GM04503 (cell line): ENCODE data around the gene EWSR1.
A peak's percentile ranks its signal among the peaks of the same experiment; 100 is the strongest.

ENCODE experiments used
- DNase-seq: peaks from one replicate; pipeline ENCODE4 v3.0.0-alpha.2; 2012; ENCODE audit warnings: low read depth

EWSR1 gene

DNA sequence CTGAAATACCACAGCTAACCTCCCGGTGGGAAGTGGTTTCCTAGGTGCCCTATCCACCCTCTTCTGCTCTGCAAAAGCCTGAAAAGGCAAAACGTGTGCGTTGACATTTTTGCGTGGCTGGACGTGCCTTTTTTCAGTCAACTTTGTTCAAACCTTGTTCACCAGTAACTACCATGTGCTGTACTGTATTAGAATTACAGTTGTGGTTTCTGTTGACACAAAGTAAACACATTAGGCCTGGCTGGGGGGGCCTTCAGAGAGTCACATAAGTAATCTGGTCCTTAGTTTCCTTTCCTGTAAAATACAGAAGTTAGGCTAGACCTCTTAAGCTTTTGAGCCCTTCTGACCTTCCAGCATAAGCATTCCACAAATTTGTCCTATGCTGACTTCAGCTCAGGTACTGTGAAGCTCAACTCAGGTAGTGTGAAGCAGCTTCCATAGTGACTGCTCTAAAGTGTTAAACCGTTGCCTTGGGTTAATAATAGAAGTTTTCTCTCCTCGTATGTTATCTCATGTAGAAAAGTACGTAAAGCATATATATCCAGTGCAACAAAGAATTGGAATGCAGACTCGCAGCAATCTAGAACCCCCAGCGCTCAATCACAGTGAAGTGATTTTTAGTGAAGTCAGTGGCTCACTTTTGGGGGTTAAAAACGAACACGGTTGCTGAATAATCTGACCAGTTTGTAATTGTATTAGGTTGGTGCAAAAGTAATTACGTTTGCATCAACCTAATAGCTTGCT is 1.8 kb downstream of the EWSR1 start:
- no peak for DNase-seq

DNA sequence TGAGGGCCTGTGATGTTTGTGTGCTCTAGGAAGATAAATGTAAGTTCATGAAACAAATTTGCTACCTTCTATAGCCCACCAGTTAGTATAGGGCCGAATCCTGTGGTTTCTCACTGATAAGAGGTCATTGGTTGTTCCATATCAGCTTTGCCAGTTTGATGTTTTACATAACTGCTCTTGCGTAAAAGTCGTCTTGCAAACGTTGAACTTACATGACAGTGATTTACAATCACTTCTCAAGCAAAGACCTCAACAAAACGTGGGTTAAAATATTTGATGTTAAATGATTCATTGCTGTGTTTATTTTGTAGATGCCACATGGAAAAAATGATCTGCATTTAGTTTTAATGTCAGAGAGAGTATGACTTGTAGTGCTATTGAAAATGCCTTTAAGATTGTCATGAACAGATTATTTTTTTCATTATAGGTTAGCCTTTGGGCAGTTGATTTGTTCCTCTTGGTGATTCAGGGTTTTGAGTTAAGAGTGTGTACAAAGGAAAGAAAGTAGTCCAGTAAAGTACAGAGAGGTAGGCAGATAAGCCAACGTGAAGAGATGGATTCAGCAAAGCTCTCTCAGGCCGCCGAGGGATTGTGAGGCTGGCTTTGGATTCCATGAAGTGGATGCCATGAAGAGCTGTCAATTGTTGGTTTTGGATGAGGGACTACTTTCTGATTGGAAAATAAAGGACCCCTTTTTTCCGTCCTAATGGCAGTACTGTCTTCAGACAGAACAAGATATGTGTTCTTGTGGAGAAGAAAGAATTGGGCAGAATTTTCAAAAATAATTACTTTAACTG is 2.6 kb downstream of the EWSR1 start:
- DNase-seq = no peak

DNA sequence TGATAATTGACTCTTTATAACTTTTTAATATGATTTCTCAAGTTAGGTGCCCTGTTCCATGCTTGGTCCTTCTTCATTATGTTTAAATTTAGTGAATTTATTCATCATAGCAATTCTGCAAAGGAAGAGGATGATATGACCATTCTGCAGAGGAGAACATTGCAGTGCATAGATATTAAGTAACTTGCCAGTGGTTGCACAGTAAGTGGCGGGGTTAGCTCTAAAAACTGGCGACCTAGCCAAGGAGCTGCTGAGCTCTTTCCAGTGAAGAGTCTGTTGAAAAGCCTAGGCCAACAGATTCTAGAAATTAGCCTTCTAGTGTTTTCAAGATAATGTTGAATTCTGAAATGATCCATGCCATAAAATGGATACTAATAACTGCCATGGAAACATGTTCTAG is 4.6 kb downstream of the EWSR1 start:
- no peak for DNase-seq

DNA sequence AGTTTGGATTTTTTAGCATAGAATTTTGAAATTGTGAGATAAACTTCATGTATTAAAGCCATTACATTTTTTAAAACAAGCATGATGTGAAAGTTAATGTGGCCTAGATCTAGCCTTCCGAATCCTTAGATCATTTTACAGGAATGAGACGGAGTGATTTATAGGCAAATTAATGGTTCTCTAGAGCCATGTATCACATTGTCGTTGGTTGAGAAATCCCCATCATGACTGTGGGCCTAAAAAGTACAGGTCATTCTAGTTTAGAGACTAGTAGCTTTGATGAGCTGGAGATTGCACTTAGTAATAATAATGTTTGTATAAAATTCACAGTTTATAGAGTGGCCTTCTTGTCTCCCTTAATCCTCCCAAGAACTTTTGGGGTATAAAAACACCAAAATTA is 7.1 kb downstream of the EWSR1 start:
- no peak for DNase-seq

DNA sequence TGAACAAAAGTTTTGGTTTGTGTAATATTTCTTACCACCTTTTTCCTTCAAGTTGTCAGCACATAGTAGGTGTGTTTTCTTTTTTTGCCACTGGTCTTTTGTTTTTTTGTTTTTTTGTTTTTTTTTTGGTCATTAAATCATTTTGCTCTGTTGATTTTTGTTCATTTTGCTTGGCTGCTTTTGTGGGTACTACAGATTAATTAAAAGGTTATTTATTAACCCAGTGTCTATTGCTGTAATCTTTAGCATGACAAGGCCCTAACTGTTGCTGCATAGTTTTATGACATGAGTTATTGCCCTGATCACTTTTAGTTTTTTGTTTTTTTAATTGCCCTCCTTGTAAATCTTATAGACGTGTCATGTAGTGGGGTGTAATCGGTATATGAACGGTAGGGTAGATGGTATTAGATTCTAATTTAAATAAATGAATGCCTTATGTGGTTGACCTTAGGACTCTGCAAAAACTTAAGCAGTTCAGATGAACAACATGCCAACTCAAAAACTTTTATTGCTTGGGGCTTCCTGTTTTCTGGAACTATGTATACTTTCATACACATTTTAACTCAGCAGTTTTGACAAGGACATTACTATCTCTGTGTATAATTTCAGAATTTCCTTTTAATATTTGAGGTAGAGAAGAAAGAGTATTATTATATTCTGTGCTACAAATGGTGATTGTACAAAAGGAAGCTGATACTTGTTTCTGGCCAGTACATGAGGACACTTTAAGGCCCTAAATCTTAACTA is 7.9 kb downstream of the EWSR1 start:
- DNase-seq = no peak

DNA sequence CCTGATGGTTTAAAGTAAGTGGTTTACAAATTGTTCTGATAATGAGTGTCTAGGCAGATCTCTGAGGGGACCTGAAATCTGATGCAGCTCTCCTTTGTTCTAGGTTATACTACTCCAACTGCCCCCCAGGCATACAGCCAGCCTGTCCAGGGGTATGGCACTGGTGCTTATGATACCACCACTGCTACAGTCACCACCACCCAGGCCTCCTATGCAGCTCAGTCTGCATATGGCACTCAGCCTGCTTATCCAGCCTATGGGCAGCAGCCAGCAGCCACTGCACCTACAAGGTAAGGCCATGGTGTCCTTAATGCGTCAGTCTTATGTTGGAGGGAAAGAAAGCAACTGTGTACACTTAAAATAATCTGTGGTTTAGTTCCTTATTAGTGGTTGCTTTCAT is 9.9 kb downstream of the EWSR1 start:
- no peak for DNase-seq

DNA sequence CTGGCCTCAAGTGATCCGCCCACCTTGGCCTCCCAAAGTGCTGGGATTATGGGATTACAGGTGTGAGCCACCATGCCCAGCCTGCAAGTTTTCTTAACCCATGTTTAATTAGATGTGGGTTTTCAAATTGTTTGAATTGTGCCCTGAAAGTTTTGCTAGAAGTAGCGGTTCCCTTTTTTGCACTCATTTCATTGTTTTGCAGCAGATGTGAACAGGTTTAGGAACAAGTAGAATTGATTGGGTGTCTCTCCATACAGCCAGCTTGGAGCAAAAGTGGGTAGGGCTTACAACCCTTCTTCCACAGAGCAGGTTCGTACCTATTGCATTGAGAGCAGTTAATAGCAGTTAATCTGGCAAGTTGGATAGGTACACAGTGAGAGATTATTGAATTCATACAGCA is 16.1 kb downstream of the EWSR1 start:
- no peak for DNase-seq

DNA sequence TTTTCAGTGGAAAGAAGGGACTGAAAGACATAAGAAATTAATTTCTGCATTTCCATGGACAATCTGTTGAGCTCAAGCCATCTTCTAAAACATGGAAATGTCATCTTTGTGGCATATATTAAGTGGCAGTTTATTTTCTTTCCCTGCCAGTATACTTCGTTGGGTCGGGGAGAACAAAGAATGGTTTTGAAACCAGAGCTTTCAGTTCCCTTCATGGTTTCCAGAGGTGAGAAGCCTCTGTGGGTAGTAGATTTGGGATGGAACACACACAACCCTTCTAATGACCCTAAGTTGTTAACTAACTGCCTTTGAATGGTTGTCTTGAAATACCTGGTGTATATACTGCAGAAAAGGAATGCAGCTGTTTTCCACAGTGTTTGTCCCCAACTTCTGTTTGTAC is 20.8 kb downstream of the EWSR1 start:
- no peak for DNase-seq

DNA sequence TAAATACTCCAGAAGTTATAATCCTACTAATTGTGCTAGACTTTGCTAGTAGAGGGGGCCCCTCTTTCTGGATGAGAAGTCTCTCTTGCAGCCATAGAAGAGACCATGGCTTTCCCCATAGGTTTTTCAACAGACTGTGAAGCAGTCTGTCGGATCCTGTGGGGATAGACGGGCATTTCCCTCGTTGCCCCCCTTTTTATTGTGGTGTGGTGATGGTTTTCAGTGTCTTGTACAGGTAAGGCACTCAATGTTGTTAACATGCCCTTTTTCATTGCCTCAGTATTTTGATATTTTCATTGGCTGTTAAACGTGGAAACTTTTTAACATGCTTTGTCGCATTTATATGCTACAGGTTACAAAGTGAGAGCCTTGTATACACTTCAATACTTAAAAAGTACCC is 22.0 kb downstream of the EWSR1 start:
- no peak for DNase-seq

DNA sequence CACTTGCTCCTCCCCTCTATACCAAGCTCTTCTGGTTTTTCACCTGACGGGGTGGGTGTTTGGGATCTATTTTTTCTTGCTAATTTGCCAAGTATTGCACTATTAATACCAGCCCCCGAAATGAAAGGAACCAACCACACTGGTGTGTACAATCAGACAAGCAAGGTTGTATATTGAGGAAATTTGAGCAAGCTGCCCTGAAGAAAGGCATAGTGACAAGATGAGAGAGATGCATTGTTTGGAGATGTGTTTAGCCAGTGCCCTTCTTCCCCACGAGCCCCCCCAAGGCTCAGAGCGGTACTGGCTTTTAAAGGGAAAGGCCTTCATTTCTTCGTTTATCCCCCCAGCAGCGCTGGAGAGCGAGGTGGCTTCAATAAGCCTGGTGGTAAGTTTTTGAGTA is 23.1 kb downstream of the EWSR1 start:
- no peak for DNase-seq

DNA sequence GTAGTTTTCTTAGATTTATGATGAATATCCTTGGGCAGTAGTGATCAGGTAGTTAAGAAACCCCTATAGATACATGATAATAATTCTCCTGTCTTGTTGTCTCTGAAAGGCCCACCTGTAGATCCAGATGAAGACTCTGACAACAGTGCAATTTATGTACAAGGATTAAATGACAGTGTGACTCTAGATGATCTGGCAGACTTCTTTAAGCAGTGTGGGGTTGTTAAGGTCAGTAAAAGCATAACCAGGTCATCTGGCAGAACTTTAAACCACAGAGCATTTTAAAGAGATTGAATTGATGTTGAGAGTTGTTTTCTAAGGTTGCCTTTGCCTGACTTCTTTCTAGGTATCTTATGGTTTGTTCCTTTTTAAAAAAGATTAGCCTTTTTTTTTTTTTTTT is 24.3 kb downstream of the EWSR1 start:
- no peak for DNase-seq

DNA sequence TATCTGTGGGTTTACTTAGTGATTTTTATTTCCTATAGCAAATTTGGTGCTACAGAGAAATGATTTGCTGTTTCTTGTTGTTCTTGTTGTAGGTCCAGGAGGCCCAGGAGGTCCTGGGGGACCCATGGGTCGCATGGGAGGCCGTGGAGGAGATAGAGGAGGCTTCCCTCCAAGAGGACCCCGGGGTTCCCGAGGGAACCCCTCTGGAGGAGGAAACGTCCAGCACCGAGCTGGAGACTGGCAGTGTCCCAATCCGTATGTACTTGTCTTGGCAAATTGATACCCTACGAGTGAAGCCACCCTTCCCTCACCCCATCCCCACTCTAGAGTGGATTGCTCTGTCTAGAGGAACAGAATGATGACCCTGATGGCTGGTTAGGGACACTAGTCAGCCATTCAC is 30.6 kb downstream of the EWSR1 start:
- DNase-seq = no peak

DNA sequence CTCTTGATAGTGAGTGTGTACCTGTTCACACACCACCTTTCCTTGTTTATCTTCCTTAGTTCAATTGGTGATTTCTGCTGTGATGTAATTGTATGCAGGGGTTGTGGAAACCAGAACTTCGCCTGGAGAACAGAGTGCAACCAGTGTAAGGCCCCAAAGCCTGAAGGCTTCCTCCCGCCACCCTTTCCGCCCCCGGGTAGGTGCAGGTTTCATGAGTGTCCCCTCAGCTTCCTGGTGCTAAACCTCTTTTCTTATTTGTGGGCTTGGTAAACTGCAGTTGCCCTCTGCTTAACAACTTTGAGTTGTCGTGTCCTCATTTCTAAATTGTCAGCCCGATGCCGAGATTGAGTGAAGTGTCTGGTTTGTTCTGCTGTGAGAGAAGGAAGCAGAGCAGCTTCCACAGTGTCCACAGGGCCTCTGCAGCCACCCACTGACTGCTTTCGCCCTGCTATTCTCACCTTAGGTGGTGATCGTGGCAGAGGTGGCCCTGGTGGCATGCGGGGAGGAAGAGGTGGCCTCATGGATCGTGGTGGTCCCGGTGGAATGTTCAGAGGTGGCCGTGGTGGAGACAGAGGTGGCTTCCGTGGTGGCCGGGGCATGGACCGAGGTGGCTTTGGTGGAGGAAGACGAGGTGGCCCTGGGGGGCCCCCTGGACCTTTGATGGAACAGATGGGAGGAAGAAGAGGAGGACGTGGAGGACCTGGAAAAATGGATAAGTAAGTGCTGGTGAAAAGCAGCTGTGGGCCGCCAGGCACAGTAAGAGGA is 31.2 kb downstream of the EWSR1 start:
- no peak for DNase-seq

DNA sequence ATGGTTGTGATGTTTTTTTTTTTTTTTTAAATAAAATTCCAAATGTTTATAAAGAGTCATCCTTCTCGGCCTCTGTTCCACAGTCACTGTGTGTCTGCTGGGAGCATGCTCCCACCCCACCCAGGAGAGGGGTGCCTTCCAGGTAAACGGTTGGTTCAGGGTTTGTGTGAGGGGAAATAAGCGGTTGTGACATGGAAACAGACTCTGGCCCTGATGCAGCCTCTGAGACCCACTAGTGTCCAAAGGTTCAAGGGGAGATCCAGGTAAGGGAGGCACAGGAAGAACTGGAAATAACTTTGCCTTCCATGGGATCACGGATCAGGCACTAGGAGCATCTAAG is 32.4 kb downstream of the EWSR1 start:
- DNase-seq = no peak

DNA sequence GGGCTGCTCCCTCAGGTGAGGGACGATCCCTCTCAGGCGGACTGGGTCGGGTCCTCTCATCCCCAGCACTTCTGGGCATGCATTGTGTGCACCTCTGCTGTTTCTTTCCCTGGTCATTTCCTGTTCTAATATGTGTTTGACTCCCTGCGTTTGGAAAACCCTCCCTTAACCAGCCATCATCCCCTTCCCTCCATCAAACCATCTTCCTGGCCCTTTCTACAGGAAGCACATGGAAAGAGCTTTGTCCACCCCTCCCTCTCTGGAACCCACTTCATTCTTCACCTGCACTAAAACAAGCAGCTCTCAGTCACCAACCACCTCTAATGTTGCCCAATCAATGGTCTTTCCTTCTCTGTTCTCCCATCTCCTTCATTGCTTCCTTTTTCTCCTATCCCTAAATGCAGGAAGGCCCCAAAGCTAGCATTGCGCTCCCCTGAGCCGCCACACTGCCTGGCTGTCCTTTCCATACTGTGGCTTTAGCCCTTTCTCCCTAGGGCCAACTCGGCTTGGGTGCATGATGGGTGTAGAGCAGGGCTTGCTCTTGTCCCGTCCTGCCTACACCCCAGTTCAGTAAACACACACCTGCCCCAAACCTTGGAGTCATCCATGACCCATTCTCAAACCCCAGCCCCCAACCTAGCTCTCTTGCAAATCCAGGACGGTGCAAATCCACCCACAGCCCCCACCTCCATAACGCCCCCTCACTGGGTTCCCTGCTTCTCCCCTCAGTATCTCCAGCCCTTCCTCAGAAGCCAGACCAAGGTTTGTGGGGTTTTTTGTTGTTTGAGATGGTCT is 32.9 kb downstream of the EWSR1 start:
- no peak for DNase-seq

DNA sequence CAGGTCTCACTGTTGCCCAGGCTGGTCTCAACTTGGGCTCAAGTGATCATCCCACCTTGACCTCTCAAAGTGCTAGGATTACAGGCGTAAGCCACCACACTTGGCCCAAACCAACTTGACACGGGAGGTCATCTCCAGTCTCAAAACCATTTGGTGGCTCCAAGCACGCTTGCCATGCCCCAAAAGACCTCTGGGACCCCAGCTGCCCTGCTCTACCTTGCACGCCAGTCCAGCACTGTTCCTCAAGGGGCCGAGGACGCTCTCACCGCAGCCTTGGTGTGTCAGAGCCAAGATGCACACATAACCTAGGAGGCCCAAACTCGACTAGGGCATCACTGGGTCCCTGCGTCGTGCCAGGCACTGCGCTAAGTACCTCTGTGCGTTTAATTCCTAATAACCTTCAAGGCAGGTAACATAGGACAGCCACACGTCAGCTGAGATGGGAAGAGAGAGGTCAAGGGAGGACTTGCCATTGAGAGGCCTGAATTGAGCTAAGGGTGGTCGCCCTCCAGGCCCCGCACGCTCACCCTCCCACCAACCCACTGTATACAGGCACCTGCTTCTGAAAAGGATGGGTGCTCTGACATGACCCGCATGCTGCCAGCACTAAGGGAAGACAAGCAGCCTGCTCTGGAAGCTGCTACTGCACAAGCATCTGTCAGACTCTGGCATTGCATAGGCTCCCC is 33.8 kb downstream of the EWSR1 start:
- no peak for DNase-seq

DNA sequence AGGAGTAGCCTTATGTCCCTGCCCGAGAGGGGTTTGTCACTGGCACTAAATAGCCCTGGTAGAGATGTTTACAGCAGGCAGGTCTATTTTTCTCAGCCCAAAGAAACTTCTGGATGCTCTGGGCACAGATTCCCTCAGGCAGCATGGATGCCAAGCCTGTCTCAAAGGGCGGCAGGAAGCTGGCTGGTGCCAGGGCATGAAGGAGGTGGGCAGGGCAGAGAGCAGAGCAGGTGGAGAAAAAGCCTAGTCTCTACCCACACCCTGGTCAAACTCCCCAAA is 34.3 kb downstream of the EWSR1 start:
- DNase-seq = no peak

DNA sequence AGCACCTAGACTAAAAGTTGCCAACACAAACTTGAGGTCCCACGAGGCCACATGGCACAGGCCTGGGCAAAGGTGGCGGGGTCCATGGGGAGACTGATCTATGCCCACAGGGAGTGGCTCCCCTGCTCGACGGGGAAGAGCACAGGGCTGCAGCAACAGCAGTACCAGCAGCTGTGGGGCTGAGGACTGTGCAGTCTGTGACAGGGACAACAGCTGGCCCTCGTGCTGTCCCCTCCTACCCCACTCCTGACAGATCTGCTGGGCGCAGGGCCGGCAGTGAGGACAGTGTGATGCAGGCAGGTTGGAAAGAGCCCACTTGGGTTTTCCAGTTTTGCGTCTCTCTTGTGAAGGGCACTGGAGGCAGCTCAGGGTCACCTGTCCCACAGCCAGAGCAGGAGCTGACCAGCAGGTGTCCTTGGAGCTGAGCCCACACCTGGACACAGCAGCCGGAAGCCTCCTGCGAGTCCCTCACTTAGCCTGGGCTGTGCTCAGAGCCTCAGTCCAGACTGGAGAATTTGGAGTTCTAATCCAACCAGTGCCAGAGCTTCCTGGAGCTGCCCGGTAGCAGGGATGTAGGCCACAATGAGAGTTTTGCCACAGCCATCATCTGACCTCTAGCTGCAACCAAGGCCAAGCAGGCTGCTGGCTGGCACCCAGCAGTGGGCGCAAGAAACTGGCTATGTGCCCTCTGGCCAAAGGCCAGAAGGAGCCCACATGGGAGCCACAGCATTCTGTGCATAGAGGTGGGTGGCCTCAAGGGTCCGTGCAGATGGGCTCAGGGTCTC is 34.8 kb downstream of the EWSR1 start:
- DNase-seq = no peak

DNA sequence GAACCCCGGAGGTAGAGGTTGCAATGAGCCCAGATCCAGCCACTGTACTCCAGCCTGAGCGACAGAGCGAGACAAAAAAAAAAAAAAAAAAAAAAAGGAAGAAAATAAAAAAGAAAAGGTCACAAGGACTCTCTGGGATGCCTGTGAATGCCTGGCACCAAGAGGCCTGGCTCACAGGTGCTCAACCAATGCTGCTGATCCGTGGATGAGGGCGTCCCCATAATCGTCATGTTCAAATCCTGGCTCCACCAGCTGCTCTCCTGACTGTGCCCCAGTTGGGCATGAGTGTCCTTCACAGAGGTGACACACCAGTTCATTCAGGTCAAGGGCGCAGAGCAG is 37.7 kb downstream of the EWSR1 start:
- no peak for DNase-seq

DNA sequence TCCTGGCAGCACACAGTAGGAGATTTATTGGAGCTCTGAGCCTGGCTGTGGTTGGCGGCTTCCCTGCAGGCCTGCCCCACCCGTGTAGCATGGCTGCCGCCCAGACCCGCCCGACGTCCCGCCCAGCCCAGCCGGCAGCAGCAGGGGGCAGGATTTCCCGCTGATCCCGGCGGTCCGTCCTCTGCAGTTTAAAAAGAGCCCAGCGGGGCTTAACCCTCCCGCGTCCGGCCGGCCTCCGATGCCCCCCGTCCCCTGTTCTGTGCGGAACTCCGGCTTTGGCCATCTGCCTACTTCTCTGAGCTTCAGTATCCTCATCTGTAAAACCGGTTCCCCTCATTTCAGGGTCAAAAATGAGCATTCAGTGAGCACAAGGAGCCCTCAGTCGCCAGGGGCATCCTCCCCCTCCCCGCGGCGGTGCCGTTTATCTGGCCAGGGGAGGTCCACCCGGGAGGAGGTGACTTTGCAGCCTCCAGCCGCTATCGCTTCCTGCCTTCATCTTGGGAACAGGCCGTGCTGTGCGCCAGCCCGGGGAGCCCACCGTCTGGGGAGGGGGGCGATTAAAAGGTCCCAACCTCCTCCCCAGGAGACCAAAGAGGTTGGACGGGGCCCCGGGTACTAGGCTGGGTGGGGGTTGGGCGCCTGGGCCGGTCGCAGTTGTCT is 38.2 kb downstream of the EWSR1 start, which contains the start of gene GAS2L1:
Gene GAS2L1 (plus strand): TSS at position 476 of the 660 bp plus-strand sequence. CDS start 1,456 bp downstream, outside the sequence.
- peak; percentile 31 for DNase-seq
